Measurements from ENCODE around the gene MSL2. TPM values are rescaled to one million over a fixed set of nuclear protein-coding genes. Genes with fewer than 3 reads are reported as not detected.

Gene MSL2
- total and polyA plus RNA-seq, 2 of the 8 experiments (the other 6 are each of a cell fraction or from before 2014, with no cell fraction given): 9.1 to 41.8 TPM

DNA sequence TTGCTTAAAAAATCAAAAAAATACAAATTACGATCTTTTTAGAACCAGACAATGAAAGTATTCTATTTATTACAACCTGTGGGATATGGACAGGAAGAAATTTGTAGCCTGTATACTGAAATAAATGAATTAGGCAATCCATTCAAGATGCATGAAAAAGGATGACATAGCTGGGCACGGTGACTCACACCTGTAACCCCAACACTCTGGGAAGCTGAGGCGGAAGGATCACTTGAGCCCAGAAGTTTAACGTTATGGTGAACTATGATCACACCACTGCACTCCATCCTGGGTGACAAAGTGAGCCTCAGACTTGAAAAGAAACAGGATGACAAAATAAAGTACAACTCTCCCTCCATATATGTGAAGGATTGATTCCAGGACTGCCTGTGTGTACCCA lies 74.1 kb downstream of the MSL2 start:
- H3K23me2 ChIP-seq (ENCODE audit: low read depth, low read length): no peaks in the 10 kb centered on the region
- no peak overlapping the region for H4K91ac ChIP-seq (replicated peaks; ENCODE audit: insufficient read length, low read length)
- no peaks in the 10 kb centered on the region; a peak in 2 of 8 replicates for H3K36me3 ChIP-seq (ENCODE audit: control insufficient read depth in 2 of 4, insufficient read depth in 4 of 4, low read length in 3 of 4)
- peaks cover 2 to 4% of the 10 kb centered on the region in 2 experiments; a peak in 1 of 4 replicates for H3K9me3 ChIP-seq (ENCODE audit: insufficient read depth in 2 of 2, low read depth in 1 of 2, low read length in 1 of 2)
- WGBS, 2 experiments (ENCODE audit: extremely low coverage in 1 of 2, insufficient coverage in 1 of 2, insufficient read length in 1 of 2, insufficient replicate concordance in 2 of 2, low coverage in 1 of 2, low lambda C conversion rate in 2 of 2, missing lambda C conversion rate in 1 of 2): 89% methylated on average over 4 of the region's 4 CpGs; no CpG with 5 or more reads in 1 of the 2 experiments
- H2BK20ac ChIP-seq (ENCODE audit: low read length): no peak overlapping the region
- no peak overlapping the region for H2BK120ac ChIP-seq (replicated peaks; ENCODE audit: low read depth, low read length)
- H2AFZ ChIP-seq (ENCODE audit: low read length): no peak overlapping the region
- no peaks in the 10 kb centered on the region for H3K79me2 ChIP-seq (ENCODE audit: control insufficient read depth in 1 of 2, insufficient read depth in 2 of 2, low read length in 2 of 2)
- H3K18ac ChIP-seq (ENCODE audit: extremely low read depth, low read length): no peak overlapping the region
- TF ChIP-seq BACH1 (IDR thresholded peaks at IDR 0.05; ENCODE audit: low read length) (no peak), SIX5 (IDR thresholded peaks at IDR 0.05; ENCODE audit: low read depth, low read length) (no peak), SP2 (IDR thresholded peaks at IDR 0.05; ENCODE audit: low read length) (no peak), NRF1 (IDR thresholded peaks at IDR 0.05; ENCODE audit: low read depth, low read length) (no peak), KDM5A (IDR thresholded peaks at IDR 0.05; ENCODE audit: low read length) (no peak), SIN3A (conservative IDR thresholded peaks at IDR 0.05 in 1 of 2, IDR thresholded peaks at IDR 0.05 in 1 of 2; ENCODE audit: low read depth in 1 of 2, low read length in 2 of 2) (no peak), KDM4A (IDR thresholded peaks at IDR 0.05; ENCODE audit: low read depth, low read length, severe bottlenecking) (no peak), SRF (IDR thresholded peaks at IDR 0.05; ENCODE audit: low read depth, low read length) (no peak)
- TF ChIP-seq, protein P1, sequence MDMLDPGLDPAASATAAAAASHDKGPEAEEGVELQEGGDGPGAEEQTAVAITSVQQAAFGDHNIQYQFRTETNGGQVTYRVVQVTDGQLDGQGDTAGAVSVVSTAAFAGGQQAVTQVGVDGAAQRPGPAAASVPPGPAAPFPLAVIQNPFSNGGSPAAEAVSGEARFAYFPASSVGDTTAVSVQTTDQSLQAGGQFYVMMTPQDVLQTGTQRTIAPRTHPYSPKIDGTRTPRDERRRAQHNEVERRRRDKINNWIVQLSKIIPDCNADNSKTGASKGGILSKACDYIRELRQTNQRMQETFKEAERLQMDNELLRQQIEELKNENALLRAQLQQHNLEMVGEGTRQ (IDR thresholded peaks at IDR 0.05; ENCODE audit: low read length): no peak
- no peaks in the 10 kb centered on the region for H4K20me1 ChIP-seq (replicated peaks in 1 of 2; ENCODE audit: control insufficient read depth in 1 of 2, insufficient read depth in 2 of 2, low read length in 2 of 2)
- H3K4me1 ChIP-seq (replicated peaks in 1 of 4; ENCODE audit: control insufficient read depth in 3 of 4, insufficient read depth in 4 of 4, low read length in 3 of 4): no peaks in the 10 kb centered on the region
- H2BK5ac ChIP-seq (ENCODE audit: low read depth, low read length): no peak overlapping the region
- POLR2A ChIA-PET (ENCODE audit: partially characterized antibody): no interaction called here
- H3K4me3 ChIP-seq (ENCODE audit: extremely low read depth in 1 of 4, insufficient read depth in 2 of 4, low read depth in 3 of 4, low read length in 4 of 4): no peak overlapping the region
- H3K4ac ChIP-seq (replicated peaks; ENCODE audit: insufficient read length, low read depth, low read length): no peak overlapping the region
- H2BK15ac ChIP-seq (ENCODE audit: low read length): no peak overlapping the region
- no peak overlapping the region for H4K5ac ChIP-seq (ENCODE audit: insufficient read length, low read depth, low read length)
- no peak overlapping the region for H3K14ac ChIP-seq (ENCODE audit: insufficient read length)
- H4K8ac ChIP-seq (ENCODE audit: extremely low read depth, insufficient read depth, low read length): no peak overlapping the region
- H3K27me3 ChIP-seq (replicated peaks in 1 of 4; ENCODE audit: control insufficient read depth in 3 of 4, extremely low read depth in 1 of 4, insufficient read depth in 3 of 4, low read length in 3 of 4): peaks cover 0 to 1% (median 0%) of the 10 kb centered on the region in 4 experiments; a peak in 1 of 7 replicates
- CTCF ChIA-PET (ENCODE audit: partially characterized antibody): interaction anchor here (0.8 kb wide), 1 partner anchor 270 kb away, joined by 3 read pairs; no protein-coding TSS in a partner anchor
- H3K4me2 ChIP-seq (ENCODE audit: insufficient read depth in 1 of 2, low read depth in 2 of 2, low read length in 2 of 2): no peak overlapping the region
- H3K79me1 ChIP-seq (ENCODE audit: low read depth, low read length): no peaks in the 10 kb centered on the region
- H2BK12ac ChIP-seq (ENCODE audit: low read depth, low read length): no peak overlapping the region
- DNase-seq (ENCODE audit: low read depth in 1 of 2, low spot score in 2 of 2) (no peak), FAIRE-seq (peak; percentile 74)
- H3K9ac ChIP-seq (replicated peaks in 1 of 4; ENCODE audit: extremely low read depth in 1 of 4, low read depth in 3 of 4, low read length in 3 of 4): no peak overlapping the region
- H3K23ac ChIP-seq (ENCODE audit: insufficient read length): no peak overlapping the region
- no peak overlapping the region for H3K27ac ChIP-seq (ENCODE audit: low read depth, low read length)
- no peak overlapping the region for H2AK5ac ChIP-seq (ENCODE audit: low read depth, low read length)
- H3K56ac ChIP-seq (replicated peaks; ENCODE audit: insufficient read length, low read depth, low read length): no peak overlapping the region
